Stimulated activated CD4-positive, alpha-beta T cell treated with anti-CD3 and anti-CD28 coated beads, Interleukin-1b, Interleukin-23, amount 100 ng/mL, for 48 hours (primary cell): ENCODE measurements around the gene MAL.

Experiments used
- DNase-seq: peaks from one replicate; pipeline ENCODE4 v3.0.0-alpha.2; 2020

The MAL gene

DNA sequence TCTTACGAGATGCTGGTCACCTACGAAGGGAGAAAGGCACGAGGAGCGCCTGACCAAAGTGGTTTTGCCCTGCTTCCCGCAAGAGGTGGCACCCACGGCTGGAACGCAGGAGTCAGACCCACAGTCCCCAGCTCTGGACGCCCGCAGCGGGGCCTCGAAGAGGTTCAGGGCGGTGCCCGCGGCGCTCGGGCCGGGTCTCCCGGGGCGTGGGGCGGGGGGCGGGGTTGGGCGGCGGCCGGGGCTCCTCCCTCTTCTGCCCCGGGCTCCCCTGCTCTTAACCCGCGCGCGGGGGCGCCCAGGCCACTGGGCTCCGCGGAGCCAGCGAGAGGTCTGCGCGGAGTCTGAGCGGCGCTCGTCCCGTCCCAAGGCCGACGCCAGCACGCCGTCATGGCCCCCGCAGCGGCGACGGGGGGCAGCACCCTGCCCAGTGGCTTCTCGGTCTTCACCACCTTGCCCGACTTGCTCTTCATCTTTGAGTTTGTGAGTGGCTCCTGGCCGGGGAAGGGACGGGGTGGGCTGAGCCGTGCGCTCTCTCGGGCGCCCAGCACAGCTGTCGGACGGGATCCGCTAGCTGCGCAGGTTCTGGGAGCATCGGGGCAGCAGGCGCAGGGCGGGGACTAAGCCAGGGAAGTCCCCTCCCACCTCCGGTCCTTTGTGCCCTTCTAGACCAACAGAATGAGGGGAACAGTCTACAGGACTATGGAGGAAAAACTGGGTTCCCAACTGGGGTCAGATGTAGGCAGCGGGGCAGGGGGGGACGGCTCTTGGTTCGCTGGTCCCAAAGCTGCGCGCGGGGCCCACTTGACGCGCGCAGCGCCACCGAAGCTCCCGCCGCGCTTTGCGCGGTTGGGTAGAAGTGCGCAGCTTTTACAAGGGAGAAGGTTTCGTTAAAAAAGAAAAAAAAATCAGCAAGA, at the start of gene MAL:
Gene MAL, plus strand, starts transcription at position 303 of the 914 bp plus-strand sequence. Its CDS starts 85 bp downstream, at position 388.
- DNase-seq, result peak; percentile 49

DNA sequence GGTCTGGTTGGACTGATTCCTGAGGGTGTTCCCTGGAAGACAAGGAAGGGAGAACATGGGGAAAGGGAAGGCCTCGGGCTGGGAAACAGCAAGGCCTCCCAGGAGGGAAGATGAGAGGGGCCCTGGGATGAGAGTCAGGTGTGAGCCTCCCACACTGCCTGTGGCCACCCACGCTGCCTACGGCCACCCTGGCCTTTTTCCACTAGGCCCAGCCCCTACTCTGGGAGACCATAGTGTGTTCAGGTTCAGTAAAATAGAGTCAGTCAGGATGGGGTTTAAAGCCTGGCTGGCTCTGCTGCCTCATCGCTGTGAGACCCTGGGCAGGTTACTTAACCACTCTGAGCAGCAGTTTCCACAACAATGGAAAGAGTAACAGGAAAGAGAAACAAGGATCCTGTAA, 47.7 kb upstream of the MAL start:
- DNase-seq, result no peak

- no peak for DNase-seq
These were observed 46.6 kb upstream of the MAL start for GRCh38 chr2:94978917-94979316.

GRCh38 chr2:94979406-94980375, 45.8 kb upstream of the MAL start:
- DNase-seq, result no peak

- DNase-seq, result no peak
These were observed 45.1 kb upstream of the MAL start for GRCh38 chr2:94980406-94980805.

DNA sequence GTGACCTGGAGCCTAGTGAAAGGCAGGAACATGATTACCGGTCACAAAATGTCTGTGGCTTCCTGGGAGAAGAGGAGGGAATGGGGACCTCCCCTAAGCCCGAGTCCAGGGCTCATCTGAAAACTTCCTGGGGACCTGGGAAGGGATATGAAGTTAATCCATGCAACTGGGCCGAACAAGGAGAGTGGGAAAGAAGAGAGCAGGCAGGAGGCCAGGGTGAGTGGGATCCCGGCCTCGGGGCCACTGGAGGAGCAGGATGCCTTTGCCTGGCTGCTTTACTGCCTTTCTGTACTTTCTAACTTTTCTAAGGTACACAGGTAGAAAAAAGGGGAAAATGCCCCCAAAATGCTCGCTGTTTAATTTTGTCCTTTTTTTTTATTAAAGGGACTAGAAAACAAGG, 43.4 kb upstream of the MAL start:
- no peak for DNase-seq

- no peak for DNase-seq
These were observed 42.8 kb upstream of the MAL start for GRCh38 chr2:94982675-94983074.

DNA sequence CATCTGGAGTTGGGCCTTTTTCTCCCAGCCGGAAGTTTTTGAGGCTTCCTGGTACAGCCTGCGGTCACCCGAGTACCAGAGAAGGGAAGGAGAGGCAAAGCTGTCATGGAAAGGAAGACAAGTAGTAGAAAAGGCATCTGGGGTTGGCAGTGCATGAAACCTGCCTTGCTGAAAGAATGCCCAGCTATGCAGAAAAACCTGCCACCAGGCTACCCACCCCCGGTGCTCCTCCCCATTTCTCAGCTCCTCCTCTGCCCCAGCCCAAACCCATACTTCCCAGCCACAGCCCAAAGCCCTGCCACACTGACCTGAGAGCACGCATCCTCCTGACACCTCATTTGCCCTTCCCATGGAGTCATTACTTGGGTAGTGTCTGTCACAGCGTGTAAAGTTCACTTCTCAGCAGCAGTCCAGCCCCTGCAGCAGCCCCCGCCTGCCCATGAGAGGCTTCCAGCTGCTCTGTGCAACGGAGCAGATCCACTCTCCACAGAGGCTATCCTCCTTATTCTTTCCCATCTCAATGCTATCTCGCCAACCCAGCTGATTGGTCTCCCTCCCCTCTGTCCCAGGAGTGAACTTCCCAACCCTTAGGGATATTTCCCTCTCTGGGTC, 40.4 kb upstream of the MAL start:
- no peak for DNase-seq

DNA sequence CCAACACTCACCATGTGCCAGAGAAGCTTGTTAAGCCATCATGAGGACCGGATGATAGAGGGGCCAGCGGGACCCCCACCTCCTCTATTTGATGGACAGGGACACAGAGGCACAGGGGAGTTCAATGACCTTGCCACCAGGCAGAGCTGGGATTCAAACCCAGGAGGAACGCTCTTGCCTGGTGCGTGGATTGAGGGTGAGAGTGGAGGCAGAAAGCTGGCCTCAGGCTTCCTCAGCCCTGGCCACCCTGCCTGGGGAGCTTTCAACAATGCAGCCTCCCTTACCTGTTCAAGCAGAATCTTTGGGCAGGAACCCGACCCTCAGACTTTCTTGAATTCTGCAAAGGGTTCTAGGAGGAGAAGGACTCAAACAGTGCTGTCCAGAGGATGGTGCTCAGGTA, 39.9 kb upstream of the MAL start:
- no peak for DNase-seq

- peak; percentile 35 for DNase-seq
These were observed 39.0 kb upstream of the MAL start for GRCh38 chr2:94986392-94986963.

GRCh38 chr2:94987074-94988020, 38.2 kb upstream of the MAL start:
- no peak for DNase-seq

DNA sequence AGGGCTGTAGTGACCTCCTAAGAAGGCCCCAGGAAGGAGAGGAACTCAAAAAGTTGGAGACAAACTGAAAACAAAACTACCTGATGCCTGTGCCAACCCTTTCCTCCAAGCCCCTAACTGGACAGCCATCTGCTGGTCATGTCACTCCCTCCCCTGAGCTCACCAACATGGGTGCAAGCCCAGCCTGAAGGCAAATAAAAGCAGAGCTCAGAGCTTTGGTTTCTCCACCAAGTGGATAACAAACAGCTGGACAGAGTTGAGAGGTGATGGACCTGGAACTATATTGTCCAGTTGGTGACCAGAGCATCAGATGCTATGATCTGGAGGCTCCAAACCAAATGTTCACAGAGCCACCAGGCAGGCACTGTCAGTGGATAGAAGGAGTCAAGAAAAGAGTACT, 34.6 kb upstream of the MAL start:
- DNase-seq, result no peak

DNA sequence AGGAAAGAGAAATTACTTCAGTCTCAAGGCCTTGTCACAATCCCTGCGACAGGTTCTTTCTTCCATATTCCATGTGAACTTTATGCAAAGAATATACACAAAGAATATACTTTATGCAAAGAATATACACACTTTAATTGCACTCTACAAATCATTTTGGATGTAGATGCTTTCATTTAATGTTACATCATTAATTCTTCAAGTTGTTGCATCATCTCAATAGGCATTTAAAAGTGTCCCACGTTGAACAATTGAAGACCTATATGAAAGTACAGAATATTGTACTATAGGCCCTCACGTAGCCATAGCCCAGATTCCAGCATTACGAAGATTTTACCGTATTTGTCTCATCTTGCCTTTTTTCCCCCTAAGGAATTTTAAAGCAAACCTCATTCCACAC, 33.1 kb upstream of the MAL start:
- DNase-seq, result no peak

GRCh38 chr2:94993176-94994062, 32.1 kb upstream of the MAL start:
- DNase-seq, result no peak

DNA sequence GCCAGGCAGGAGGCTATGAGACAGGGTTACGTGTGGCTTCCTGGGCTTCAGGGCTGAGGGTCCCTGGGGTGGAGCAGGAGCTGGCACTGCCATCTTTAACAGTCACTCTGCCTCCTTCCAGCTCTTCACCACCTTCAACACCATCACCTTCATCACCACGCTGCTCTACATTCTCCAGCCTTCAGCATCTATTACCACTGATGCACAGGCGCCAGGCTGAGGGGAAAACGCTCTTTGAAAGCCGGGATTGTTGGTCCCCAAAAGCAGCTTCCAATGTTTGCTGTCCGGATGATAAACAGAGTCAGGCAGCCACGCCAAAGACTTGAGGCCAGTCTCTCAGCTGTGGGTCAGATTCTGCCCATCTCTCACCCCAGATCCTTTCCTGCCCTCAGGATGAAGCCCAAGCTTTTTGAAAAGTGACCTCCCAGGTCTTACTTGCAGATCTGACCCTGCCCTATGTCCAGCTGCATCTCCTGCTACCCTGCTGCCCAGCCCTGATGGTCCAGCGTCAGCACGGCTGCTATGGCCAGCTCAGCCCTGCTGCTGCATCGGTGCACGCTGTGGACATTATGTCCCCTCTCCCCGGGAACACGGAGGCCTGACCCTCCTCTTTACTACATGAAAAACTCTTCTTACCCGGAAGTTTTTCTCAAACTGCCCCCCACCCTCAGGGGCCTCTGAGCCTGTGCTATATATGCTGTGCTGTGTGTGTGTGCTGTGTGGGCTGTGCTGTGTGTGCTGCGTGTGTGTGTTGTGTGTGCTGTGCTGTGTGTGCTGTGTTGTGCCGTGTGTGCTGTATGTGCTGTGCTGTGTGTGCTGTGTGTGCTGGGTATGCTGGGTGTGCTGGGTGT, 31.2 kb upstream of the MAL start:
- no peak for DNase-seq

GRCh38 chr2:94994914-94995552, 30.5 kb upstream of the MAL start:
- DNase-seq, result no peak

DNA sequence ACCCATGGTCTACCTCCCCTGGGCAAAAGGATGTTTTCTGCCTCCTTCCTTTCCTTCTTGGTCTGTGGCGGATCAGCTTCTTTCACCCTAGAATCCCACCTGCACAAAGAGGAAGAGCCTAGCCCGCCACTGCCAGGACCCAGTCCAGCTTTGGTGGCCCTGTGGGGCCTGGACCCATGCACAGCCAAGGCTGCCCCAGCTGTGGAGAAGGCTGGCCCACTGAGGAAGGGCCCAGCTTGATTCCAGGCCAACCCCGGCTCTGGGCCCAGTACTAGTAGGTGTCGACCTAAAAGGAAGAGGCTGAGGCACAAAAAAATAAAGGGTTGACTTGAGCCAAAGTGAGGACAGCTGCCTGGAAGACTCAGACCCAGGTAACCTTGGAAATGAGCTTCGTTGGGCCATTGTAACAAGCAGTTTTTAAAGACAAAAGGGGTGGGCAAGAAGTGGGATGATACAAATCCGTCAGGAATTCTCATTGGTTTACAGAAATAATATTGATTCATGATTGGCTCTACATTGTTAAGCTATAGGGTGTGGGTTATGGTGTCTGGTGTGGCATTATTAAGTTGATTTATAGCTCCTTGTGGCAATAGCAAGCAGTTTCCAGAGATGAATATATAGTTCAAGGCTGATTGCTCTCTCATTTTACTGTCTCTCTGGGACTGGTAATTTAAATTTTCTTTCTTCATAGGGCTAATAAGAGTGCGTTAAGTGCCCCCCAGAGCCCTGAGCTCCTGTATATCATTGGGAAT, 29.8 kb upstream of the MAL start:
- DNase-seq, result no peak
